GM18520 (cell line): ENCODE data around the gene PARD6A.

ENCODE experiments used
- ATAC-seq: cut with Tn5 transposase; IDR thresholded peaks from one replicate; pipeline ENCODE4 v1.9.1; 2021; ENCODE audit not compliant: unreplicated experiment

Gene PARD6A

DNA sequence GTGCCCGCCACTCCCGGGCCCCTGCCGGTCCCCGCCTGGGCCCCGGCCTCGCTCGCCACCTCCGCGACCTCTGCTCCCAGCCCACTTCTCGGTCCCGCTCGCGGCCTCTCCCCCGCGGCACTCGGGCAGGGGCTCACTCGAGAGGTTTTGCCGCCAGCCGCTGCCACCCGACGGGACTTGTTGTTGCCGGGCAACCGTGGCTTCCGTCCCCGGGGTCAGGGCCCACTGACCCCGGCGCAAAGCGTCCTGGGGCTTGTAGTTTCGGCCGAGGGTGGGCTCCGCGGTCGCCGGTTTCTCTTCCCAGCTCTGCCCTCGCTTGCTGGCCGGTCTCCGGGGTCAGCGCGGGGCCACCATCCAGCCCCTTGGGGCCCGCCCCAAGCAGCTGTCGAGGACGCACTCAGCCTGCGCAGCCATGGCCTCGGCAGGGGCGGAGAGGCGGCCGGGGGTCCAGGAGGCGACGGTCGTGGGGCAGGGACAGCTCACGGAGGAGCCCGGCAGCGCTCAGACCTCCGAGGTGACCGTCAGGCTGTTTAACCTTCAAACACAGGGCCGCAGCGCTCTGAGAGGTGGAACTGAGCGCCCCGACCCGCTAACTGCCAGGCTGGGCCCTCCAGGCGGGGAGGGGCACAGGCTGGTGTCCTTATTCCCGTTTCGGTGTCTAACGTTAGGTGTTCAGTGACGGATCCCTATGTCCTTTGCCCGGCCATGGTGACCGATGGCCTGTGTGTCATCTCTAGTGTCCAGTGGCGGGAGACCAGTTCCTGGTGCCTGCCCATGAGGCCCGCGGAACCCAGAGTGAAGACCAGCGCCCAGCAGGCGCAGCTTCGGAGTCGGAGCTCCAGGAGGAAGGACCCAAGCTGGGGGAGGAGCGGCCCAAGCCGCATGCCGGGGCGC is 6.0 kb downstream of the PARD6A start, which contains the start of the genes C16orf86 and ENKD1:
TSS of gene C16orf86 (plus strand) at position 256 of the 894 bp plus-strand sequence. CDS start at position 413, 157 bp downstream.
TSS of gene ENKD1 (minus strand) at position 192 of the 894 bp plus-strand sequence. CDS start 308 bp downstream, outside the sequence.
- peak; percentile 59 for ATAC-seq

DNA sequence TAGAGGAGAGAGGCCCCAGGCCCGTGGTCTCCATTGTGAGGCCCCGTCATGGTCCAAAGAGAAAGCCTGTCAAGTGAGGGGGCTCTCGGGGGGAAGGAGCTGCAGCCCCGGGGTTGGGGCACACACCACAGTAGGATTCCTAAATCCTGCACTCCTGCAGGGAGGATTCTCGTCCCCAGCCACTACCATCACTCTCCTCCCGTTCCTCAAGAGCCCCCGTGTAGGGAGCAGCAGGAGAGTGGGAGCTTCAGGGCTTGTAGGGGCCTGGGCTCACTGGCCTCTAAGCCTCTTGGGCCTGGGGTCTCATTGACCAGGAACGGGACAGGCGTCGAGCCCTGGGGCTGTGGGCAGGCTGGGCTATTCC is 6.7 kb downstream of the PARD6A start:
- ATAC-seq = no peak

DNA sequence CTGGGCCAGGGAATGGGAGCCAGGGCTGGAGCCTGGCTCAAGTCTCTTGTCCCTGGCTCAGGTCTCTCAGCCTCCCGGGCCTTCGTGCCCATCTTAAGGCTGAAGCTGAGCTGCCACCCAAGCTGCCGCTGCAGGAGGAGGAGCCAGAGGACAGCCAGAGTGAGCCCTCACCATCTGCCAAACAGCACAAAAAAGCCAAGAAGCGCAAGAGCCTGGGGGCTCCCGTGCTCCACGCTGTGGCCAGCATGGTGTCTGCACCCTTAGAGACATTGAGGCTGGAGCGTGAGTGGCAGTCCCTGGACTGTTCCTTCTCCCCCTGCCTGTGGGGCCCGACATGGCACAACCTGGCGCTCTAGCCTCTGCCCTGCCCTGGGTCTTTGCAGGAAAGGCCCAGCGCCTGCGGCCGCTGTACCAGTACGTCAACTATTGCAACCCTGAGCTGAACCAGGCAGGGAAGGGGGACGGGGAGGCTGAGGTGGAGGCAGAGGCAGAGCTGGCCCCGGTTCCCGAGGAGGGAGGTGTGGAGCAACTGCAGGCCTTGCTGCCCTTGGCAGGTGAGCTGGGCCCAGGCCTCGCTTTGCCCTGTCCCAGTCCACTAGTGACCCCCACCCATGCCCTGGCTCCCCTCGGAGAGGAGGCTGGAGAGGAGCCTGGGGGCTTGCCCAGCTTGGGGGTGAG is 7.2 kb downstream of the PARD6A start:
- peak; percentile 78 for ATAC-seq

- no peak for ATAC-seq
Measured at GRCh38 chr16:67668495-67669157, 7.9 kb downstream of the PARD6A start.

- ATAC-seq = no peak
Measured at GRCh38 chr16:67669499-67670101, 8.8 kb downstream of the PARD6A start.

GRCh38 chr16:67672306-67672705 is 11.5 kb downstream of the PARD6A start:
- ATAC-seq = no peak

- ATAC-seq = no peak
Measured at GRCh38 chr16:67672739-67673662, 12.2 kb downstream of the PARD6A start.

DNA sequence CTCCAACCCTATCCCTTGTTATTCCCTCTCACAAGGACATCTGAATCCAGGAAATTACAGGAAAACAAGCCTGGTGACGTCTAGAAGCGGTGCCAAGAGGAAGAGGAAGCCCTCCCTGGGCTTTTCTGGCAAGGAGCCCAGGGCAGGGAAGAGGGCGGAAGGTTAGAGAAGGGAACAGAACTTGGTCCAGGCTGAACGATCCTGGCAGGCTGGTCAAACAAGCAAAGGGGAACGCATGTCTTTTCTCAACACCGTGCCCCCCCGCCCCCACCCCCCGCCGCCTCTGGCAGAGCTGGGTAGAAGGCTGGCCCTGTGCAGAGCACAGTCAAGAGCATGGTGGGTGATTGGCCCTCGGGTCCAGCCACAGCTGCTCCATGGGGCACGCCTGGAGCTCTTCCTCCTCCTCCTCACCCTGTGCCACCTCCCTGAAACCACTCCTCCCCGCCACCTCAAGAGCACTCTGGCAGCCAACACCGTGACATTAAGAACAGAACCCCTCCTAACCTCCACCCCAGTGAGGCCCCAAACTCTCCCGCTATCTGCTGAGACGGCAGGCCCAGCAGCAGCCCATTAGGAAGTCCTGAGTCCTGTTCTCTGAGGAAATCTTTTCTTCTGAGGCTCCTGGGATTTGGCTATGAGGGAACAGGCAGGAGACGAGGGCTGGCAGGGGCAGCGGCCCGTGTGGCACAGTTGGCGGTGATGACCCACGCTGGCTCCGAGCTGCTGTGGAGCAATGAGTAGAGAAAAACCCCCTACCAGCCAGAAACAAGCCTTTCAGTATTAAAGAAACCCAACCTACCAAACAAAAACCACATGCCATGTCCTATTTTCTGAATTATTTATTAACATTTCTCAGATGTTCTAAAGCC is 13.2 kb downstream of the PARD6A start:
- no peak for ATAC-seq

DNA sequence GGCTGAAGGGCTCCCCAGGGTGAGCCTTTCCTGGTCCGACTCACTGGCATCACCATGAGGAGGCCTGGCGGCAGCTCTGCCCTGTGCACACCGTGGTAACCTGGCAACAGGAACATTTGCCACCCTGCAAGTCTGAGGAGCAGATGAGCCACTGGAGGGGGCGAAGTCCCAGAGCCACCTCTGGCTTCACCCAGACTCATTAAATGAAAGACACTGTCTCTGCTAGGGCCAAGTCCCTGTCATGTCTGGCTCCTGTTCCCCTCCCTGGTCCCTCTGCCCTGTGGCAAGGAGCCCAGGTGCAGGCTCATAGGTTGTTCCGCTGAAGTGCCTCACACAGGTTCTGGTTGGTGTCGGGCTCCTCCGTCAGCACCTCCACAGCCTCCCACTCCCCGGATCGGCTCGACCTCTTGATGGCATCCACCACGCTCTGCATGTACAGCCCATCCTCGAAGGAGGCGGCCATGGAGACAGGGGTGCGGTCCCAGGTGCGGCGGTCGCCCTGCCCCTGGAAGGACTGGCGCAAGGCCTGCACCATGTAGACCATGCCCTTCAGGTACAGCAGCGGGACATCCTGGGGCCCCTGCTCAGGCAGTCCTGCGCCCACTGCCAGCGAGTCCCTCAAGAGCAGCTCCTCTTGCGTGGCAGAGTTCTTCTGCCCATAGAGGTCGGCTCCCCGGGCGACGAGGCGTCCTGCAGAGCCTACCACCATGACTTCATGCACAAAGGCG is 14.3 kb downstream of the PARD6A start:
- no peak for ATAC-seq

DNA sequence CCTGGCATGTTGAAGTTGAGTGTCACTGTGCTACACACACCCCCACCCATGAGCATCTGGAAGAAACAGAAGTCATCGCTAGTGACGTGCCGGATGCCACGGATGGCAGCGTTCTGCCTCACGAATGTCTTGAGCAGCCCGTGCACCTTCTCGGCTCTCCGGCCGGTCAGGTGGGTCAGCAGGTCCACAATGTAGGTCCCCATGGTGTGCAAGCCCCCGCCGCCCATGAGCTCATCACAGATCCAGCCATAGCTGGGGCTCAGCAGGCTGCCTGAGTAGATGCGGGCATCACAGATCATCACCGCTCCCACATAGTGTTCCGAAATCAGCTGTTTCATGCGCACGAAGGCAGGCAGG is 14.8 kb downstream of the PARD6A start:
- no peak for ATAC-seq

DNA sequence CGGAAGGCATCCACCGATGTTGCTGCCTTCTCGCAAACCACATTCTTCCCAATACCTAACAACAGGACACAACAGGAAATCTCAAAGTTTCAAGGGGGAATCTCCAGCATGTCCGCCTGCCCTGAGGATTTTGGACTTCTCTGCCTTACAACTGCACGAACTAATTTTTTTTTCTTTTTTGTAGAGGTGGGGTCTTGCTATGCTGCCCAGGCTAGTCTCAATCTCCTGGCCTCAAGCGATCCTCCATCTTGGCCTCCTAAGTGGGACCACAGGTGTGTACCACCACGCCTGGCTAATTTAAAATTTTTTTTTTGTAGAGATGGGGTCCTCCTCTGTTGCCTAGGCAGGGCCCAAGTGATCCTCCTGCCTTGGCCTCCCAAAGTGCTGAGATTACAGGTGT is 15.2 kb downstream of the PARD6A start:
- no peak for ATAC-seq

GRCh38 chr16:67676516-67676915 is 15.8 kb downstream of the PARD6A start:
- ATAC-seq = no peak

DNA sequence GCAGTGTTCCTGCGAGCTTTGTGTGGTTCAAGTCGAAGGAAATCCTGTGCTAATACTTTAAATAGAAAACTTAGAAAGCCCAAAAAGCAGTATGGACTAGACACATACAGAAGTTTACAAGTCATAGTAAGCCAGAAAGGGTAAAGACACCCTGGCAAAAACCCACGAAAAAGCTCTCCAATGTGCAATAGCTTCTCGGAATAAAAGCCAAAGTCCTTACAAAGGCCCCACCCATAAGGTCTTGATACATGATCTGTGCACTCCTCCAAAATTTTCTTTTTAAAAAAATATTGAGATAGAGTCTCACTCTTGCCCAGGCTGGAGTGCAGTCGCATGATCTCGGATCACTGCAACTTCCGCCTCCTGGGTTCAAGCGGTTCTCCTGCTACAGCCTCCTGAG is 16.2 kb downstream of the PARD6A start:
- no peak for ATAC-seq

DNA sequence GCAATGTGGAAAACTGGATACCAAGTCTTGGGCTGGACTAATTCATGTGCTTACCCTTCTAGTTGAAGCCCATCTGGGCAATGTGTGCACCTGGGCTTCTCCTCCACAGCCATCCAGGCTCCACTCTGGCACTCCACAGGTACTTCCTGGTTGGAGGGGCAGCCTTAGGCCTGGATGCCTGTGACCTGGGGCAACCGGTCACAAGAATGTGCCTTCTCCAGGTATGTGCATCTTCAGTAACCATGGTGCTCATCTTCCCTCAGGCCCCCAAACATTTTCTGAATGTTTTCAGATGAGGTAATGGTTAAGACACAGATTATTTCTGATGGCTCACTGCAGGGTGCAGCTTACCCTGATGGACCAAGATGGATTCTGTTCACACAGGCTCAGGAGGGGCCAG is 17.0 kb downstream of the PARD6A start:
- ATAC-seq = no peak

- ATAC-seq = no peak
Measured at GRCh38 chr16:67678354-67679023, 17.7 kb downstream of the PARD6A start.

DNA sequence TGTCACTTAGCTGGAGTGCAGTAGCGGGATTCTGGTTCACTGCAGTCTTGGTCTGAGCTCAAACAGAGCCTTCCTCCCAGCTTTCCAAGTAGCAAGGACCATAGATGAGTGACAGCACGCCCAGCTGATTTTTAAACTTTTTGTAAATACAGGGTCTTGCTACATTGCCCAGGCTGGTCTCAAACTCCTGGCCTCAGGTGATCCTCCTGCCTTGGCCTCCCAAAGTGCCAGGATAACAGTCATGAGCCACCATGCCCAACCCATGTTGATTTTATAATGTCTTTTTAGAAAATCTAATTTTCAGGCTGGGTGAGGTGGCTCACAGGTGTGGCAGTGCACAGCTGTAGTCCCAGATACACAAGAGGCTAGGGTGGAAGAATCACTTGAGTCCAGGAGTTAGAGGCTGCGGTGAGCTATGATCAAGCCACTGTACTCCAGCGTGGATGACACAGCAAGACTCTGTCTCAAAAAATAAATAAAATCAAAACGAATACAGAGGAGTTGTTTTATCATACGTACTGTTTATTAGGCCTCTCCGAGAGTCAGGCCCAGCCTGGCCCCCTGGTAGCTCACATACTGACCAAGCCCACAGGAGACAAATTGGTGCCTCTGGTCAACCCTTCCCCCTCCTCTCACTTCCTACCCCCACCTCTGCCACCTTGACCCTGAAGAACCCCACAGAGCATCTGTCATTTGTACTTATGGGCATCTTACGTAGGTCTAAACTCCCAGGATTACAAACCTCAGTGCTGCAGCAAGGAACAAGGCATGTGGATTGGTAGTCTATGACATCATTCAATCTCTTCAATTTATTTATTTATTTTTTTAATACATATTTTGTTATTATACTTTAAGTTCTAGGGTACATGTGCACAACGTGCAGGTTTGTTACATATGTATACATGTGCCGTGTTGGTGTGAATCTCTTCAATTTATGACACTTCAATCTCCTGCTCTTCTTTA is 19.5 kb downstream of the PARD6A start:
- no peak for ATAC-seq

GRCh38 chr16:67683767-67684166 is 23.0 kb downstream of the PARD6A start:
- ATAC-seq = no peak
